ENCODE measurements around the gene CPNE5. TPM values are rescaled to one million over a fixed set of nuclear protein-coding genes. Genes with fewer than 3 reads are reported as not detected.

The CPNE5 gene
- total RNA-seq, 4 donors from 2014 or later, result 0.35 to 5.8 (median 2.9) TPM

DNA sequence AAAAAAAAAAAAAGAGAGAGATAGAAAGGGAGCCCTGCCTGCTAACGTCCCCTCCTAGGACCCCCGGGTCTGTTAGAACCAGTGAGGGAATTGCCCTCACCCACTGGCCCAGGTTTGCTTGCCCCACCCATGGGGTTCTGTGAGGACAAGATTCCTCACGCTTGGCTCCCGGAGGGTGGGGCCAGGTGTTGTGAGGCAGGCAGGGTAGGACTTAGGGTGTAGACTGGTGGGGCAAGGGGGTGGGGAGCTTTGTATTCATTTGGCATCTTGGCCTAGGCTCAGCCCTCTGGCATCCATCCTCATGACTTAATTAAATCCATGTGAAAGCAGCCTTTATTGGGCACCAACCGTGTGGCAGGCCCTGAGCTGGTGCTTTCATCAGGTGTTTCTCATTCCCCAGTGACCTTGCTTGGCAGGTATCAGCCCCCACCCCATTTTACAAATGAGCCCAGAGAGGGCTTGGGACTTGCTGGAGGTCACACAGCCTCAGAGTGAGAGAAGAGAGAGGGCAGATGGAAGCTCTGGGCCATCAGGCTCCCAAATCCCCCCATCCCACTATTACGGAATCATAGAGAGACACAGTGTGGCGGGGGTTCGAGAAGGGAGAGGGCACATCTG, 122.7 kb downstream of the CPNE5 start:
- peak in 1 of 3 donors; percentile 49 for DNase-seq

DNA sequence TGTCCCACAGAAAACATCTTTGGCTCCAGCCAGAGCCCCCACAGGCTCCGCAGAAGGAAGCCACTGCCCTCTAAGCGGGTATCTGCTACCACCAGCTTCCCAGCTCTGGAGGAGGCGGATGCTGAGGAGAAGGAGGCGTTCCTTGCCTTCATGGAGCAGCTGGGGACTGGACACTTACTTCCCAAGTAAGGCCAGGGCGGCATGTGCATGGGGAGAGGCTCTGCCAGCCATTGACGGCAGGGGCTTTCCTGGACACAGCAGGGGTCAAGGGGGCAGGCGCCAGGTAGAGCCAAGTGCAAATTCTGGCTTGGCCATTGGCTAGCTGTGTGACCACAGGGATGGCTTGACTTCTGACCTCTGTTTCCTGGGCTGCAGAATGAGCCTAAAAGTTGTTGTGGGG, 123.8 kb downstream of the CPNE5 start:
- Histone ChIP-seq H3K36me3 (no peaks in the 10 kb centered on the region), H3K9me3 (no peaks in the 10 kb centered on the region), H3K4me1 (peaks cover 0 to 10% (median 0%) of the 10 kb centered on the region in 4 donors), H3K4me3 (no peak overlapping the region), H3K27me3 (no peaks in the 10 kb centered on the region), H3K27ac (no peak overlapping the region)
- no peak for DNase-seq
- TF ChIP-seq, protein P1, sequence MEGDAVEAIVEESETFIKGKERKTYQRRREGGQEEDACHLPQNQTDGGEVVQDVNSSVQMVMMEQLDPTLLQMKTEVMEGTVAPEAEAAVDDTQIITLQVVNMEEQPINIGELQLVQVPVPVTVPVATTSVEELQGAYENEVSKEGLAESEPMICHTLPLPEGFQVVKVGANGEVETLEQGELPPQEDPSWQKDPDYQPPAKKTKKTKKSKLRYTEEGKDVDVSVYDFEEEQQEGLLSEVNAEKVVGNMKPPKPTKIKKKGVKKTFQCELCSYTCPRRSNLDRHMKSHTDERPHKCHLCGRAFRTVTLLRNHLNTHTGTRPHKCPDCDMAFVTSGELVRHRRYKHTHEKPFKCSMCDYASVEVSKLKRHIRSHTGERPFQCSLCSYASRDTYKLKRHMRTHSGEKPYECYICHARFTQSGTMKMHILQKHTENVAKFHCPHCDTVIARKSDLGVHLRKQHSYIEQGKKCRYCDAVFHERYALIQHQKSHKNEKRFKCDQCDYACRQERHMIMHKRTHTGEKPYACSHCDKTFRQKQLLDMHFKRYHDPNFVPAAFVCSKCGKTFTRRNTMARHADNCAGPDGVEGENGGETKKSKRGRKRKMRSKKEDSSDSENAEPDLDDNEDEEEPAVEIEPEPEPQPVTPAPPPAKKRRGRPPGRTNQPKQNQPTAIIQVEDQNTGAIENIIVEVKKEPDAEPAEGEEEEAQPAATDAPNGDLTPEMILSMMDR (IDR thresholded peaks at IDR 0.05), result no peak
- no peak for TF ChIP-seq POLR2A (IDR thresholded peaks at IDR 0.05)

More for the DNA sequence above, 122.7 kb downstream of the CPNE5 start:
- H3K36me3 ChIP-seq, result no peaks in the 10 kb centered on the region
- H3K27ac ChIP-seq, result no peak overlapping the region
- TF ChIP-seq POLR2A (IDR thresholded peaks at IDR 0.05), result no peak
- TF ChIP-seq, protein P1 (IDR thresholded peaks at IDR 0.05), result no peak
- H3K27me3 ChIP-seq, result no peaks in the 10 kb centered on the region
- peaks cover 0 to 10% (median 0%) of the 10 kb centered on the region in 4 donors for H3K4me1 ChIP-seq
- H3K4me3 ChIP-seq, result no peak overlapping the region
- no peaks in the 10 kb centered on the region for H3K9me3 ChIP-seq

DNA sequence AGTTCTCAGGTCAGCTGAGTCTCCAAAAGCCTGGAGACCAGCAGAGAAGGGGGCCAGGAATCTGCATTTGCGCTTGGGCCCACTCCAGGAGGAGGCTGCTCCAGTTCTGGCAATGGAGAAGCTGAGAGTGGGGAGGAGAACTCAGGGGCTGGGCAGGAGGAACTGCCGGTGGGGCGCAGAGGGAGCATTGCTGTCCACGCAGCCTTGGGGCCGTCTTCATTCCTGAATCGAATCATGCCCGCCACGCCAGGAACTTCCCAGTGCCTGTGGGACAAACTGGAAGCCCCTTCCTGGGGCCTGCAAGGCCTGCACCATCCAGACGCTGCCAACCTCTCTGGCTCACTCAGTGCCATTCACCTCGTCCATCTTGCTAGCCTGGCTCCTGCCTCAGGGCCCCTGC, 124.7 kb downstream of the CPNE5 start:
- TF ChIP-seq, protein P1 (IDR thresholded peaks at IDR 0.05), result no peak
- TF ChIP-seq POLR2A (IDR thresholded peaks at IDR 0.05), result no peak
- peaks cover 0 to 10% (median 0%) of the 10 kb centered on the region in 4 donors for H3K4me1 ChIP-seq
- H3K36me3 ChIP-seq, result no peaks in the 10 kb centered on the region
- H3K4me3 ChIP-seq, result no peak overlapping the region
- H3K27ac ChIP-seq, result no peak overlapping the region
- no peak for DNase-seq
- H3K9me3 ChIP-seq, result no peaks in the 10 kb centered on the region
- no peaks in the 10 kb centered on the region for H3K27me3 ChIP-seq

DNA sequence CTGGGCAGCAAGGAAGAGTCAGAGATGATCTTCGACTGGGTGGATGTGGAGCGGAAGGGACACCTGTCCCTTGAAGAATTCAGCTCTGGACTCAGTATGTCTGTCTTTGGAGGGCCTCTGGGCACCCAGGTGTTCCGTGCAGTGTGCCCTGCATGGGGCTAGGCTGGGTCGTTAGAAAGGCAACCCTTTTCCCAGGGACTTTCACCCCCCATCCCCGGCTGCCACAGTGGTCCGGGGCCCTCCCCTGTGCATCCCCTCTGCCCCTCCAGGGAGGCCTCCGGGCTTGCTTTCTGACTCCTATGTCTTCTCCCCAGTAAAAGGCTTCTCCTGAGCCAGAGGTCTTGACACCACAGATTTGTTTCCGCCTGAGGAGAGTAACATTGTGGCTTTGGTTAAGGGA, 125.4 kb downstream of the CPNE5 start:
- TF ChIP-seq, protein P1 (IDR thresholded peaks at IDR 0.05), result no peak
- no peak for TF ChIP-seq POLR2A (IDR thresholded peaks at IDR 0.05)
- H3K36me3 ChIP-seq, result no peaks in the 10 kb centered on the region
- peaks cover 0 to 10% (median 0%) of the 10 kb centered on the region in 4 donors for H3K4me1 ChIP-seq
- no peak overlapping the region for H3K27ac ChIP-seq
- H3K4me3 ChIP-seq, result no peak overlapping the region
- H3K9me3 ChIP-seq, result no peaks in the 10 kb centered on the region
- no peak for DNase-seq
- H3K27me3 ChIP-seq, result no peaks in the 10 kb centered on the region

GRCh38 chr6:36712816-36713215, 126.4 kb downstream of the CPNE5 start:
- no peaks in the 10 kb centered on the region for H3K9me3 ChIP-seq
- no peaks in the 10 kb centered on the region for H3K27me3 ChIP-seq
- H3K27ac ChIP-seq, result no peak overlapping the region
- no peak for TF ChIP-seq POLR2A (IDR thresholded peaks at IDR 0.05)
- TF ChIP-seq, protein P1 (IDR thresholded peaks at IDR 0.05), result no peak
- no peak overlapping the region for H3K4me3 ChIP-seq
- no peak for DNase-seq
- H3K4me1 ChIP-seq, result peaks cover 0 to 10% (median 0%) of the 10 kb centered on the region in 4 donors
- no peaks in the 10 kb centered on the region for H3K36me3 ChIP-seq

Data from Peyer's patch (tissue), 4 donors.